KMS-11 (cell line): ENCODE data around the gene LDB2.

Source experiments
- H2AFZ ChIP-seq: fragments of 200-600 bp; sonication (generic); 2 replicates; pipeline ENCODE4 v1.6.1; 2016; ENCODE audit warnings: antibody characterized with exemption, mixed run types, low read depth
- H3K27ac ChIP-seq: fragments of 200-600 bp; sonication (generic); 2 replicates; pipeline ENCODE4 v1.6.1; 2016; ENCODE audit warnings: mild to moderate bottlenecking, mixed run types
- H3K27me3 ChIP-seq: fragments of 200-600 bp; sonication (generic); 2 replicates; pipeline ENCODE4 v1.6.1; 2017; ENCODE audit warnings: mild to moderate bottlenecking, low read depth, mixed run types, moderate library complexity; ENCODE audit not compliant: insufficient read depth
- H3K36me3 ChIP-seq: fragments of 200-600 bp; sonication (generic); 2 replicates; pipeline ENCODE4 v1.6.1; 2017; ENCODE audit warnings: mild to moderate bottlenecking, mixed run types; ENCODE audit not compliant: insufficient read depth
- H3K4me1 ChIP-seq: fragments of 200-600 bp; sonication (generic); 2 replicates; pipeline ENCODE4 v1.6.1; 2016; ENCODE audit warnings: mild to moderate bottlenecking, low read depth, mixed run types; ENCODE audit not compliant: poor library complexity, severe bottlenecking
- H3K4me2 ChIP-seq: fragments of 200-600 bp; sonication (generic); 2 replicates; pipeline ENCODE4 v1.7.0; 2016; ENCODE audit warnings: mild to moderate bottlenecking, mixed run types
- H3K4me3 ChIP-seq: fragments of 200-600 bp; sonication (generic); IDR thresholded peaks from 2 replicates; pipeline ENCODE4 v1.6.1; 2017; ENCODE audit warnings: low read depth, low read length, mixed read lengths; ENCODE audit not compliant: insufficient read depth
- H3K79me2 ChIP-seq: fragments of 200-600 bp; sonication (generic); 2 replicates; pipeline ENCODE4 v1.6.1; 2016; ENCODE audit warnings: low read depth, mixed run types; ENCODE audit not compliant: insufficient read depth
- H3K9ac ChIP-seq: fragments of 200-600 bp; sonication (generic); 2 replicates; pipeline ENCODE4 v1.6.1; 2016; ENCODE audit warnings: mild to moderate bottlenecking, mixed run types
- H4K20me1 ChIP-seq: fragments of 200-600 bp; sonication (generic); 2 replicates; pipeline ENCODE4 v1.6.1; 2016; ENCODE audit warnings: mild to moderate bottlenecking, mixed run types; ENCODE audit not compliant: insufficient read depth
- CTCF ChIP-seq: fragments of 200-600 bp; sonication (generic); conservative IDR thresholded peaks from 2 replicates; pipeline ENCODE4 v1.6.1; 2017; ENCODE audit warnings: low read depth, mild to moderate bottlenecking, antibody characterized with exemption, low read length, moderate library complexity, mixed read lengths

The LDB2 gene

DNA sequence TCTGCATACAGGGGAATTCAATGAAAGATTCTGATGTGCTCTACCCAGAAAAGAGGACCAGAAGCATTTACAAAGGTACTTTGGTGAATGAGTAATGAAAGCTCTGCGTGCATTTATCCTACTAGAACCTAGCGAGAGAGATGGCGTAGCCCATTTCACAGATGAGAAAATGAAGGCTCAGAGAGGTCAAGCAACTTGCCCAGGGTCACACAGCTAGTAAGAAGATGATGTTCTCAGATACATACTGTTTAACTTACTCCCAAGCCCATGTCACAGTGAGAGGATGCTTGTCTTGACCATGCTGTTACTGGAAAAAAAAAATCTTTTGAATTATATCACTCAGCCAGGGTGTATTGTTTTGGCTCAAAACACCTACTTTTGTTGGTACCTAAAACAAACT lies 317.3 kb downstream of the LDB2 start:
- H3K9ac ChIP-seq = no peak overlapping the region
- no peak overlapping the region for H2AFZ ChIP-seq
- H3K27me3 ChIP-seq = no peaks in the 10 kb centered on the region
- H3K36me3 ChIP-seq = no peaks in the 10 kb centered on the region
- H3K27ac ChIP-seq = no peak overlapping the region
- no peaks in the 10 kb centered on the region for H3K79me2 ChIP-seq
- TF ChIP-seq CTCF = no peak
- H3K4me3 ChIP-seq = no peak overlapping the region
- no peaks in the 10 kb centered on the region for H4K20me1 ChIP-seq
- no peak overlapping the region for H3K4me2 ChIP-seq
- no peaks in the 10 kb centered on the region for H3K4me1 ChIP-seq

DNA sequence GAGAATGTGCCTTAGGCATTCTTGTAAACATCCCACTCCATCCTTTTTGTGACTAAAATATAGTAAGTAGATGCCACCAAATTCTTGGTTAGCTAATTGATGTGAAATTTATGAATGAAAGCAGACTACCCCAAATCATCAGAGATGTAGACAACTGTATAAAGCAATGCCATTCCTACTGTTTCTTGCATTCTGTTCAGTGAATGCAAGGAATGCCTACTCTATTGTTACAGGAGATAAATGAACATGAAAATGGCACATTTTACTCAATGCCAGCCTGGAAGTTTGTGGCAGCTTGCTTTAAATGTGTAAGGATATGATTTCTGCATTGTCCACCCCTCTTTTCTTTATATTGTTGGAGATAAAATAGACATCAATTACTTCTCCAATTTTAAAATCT lies 317.9 kb downstream of the LDB2 start:
- no peaks in the 10 kb centered on the region for H3K36me3 ChIP-seq
- no peak for TF ChIP-seq CTCF
- no peak overlapping the region for H3K27ac ChIP-seq
- no peak overlapping the region for H3K4me3 ChIP-seq
- no peaks in the 10 kb centered on the region for H3K27me3 ChIP-seq
- H4K20me1 ChIP-seq = no peaks in the 10 kb centered on the region
- H3K4me1 ChIP-seq = no peaks in the 10 kb centered on the region
- H3K4me2 ChIP-seq = no peak overlapping the region
- H3K79me2 ChIP-seq = no peaks in the 10 kb centered on the region
- H3K9ac ChIP-seq = no peak overlapping the region
- H2AFZ ChIP-seq = no peak overlapping the region

DNA sequence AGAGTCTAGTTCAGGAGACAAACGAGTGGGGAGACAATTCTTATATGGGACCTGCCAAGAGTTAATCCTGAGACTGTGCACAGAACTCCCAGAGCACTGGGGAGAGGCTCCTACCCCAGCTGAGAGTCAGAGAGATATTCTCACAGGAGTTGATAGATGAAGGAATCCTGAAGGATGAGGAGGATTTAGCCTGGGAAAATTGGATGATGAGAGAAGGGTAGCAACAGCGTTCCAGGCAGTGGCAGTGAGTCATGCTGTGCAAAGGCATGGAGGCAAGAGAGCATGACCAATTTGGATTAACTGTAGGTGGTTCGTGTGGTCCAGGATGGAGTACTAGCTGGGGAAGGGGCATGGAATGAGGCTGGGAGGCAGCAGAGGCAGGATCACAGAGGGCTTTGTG lies 318.6 kb downstream of the LDB2 start:
- H3K9ac ChIP-seq = no peak overlapping the region
- H3K36me3 ChIP-seq = no peaks in the 10 kb centered on the region
- H3K4me1 ChIP-seq = no peaks in the 10 kb centered on the region
- no peaks in the 10 kb centered on the region for H4K20me1 ChIP-seq
- H3K4me3 ChIP-seq = no peak overlapping the region
- no peak overlapping the region for H3K27ac ChIP-seq
- H3K4me2 ChIP-seq = no peak overlapping the region
- no peak overlapping the region for H2AFZ ChIP-seq
- no peaks in the 10 kb centered on the region for H3K27me3 ChIP-seq
- H3K79me2 ChIP-seq = no peaks in the 10 kb centered on the region
- no peak for TF ChIP-seq CTCF

GRCh38 chr4:16577177-16577576 lies 321.3 kb downstream of the LDB2 start:
- Histone ChIP-seq H4K20me1 (no peaks in the 10 kb centered on the region), H3K9ac (no peak overlapping the region), H3K4me3 (no peak overlapping the region), H3K4me1 (no peaks in the 10 kb centered on the region), H3K27ac (no peak overlapping the region), H3K4me2 (no peak overlapping the region), H2AFZ (no peak overlapping the region), H3K79me2 (no peaks in the 10 kb centered on the region), H3K36me3 (no peaks in the 10 kb centered on the region), H3K27me3 (no peaks in the 10 kb centered on the region)
- TF ChIP-seq CTCF = no peak

- H3K4me1 ChIP-seq = no peaks in the 10 kb centered on the region
- no peak overlapping the region for H2AFZ ChIP-seq
- no peak overlapping the region for H3K4me2 ChIP-seq
- H3K27me3 ChIP-seq = no peaks in the 10 kb centered on the region
- no peak overlapping the region for H3K4me3 ChIP-seq
- H3K36me3 ChIP-seq = no peaks in the 10 kb centered on the region
- no peaks in the 10 kb centered on the region for H3K79me2 ChIP-seq
- H3K9ac ChIP-seq = no peak overlapping the region
- H4K20me1 ChIP-seq = no peaks in the 10 kb centered on the region
- no peak for TF ChIP-seq CTCF
- H3K27ac ChIP-seq = no peak overlapping the region
Observed at GRCh38 chr4:16574981-16575380, 323.5 kb downstream of the LDB2 start.
